Muscle layer of colon (tissue), 2 donors: ENCODE results near the gene SCUBE2.

Source experiments
- H3K27ac ChIP-seq: one replicate; pipeline ENCODE4 v1.7.0; 2013; ENCODE audit warnings: low read depth, mild to moderate bottlenecking, low read length, moderate library complexity
- H3K27me3 ChIP-seq, 2 donors: one replicate each; pipeline ENCODE4 v1.7.0; 2013; ENCODE audit warnings: low read length in 2 of 2, mild to moderate bottlenecking in 2 of 2; ENCODE audit not compliant: insufficient read depth in 2 of 2, control insufficient read depth in 1 of 2
- H3K36me3 ChIP-seq: one replicate; pipeline ENCODE4 v1.7.0; 2013; ENCODE audit warnings: mild to moderate bottlenecking, low read length; ENCODE audit not compliant: insufficient read depth
- H3K4me1 ChIP-seq: one replicate; pipeline ENCODE4 v1.7.0; 2013; ENCODE audit warnings: mild to moderate bottlenecking, low read length; ENCODE audit not compliant: insufficient read depth
- H3K4me3 ChIP-seq, 2 donors: one replicate each; pipeline ENCODE4 v1.7.0; 2013; ENCODE audit warnings: low read length in 2 of 2, low read depth in 1 of 2, mild to moderate bottlenecking in 1 of 2, moderate library complexity in 1 of 2
- H3K9ac ChIP-seq: one replicate; pipeline ENCODE4 v1.7.0; 2013; ENCODE audit warnings: low read length
- H3K9me3 ChIP-seq: one replicate; pipeline ENCODE4 v1.7.0; 2013; ENCODE audit warnings: mild to moderate bottlenecking, low read length
- donor health status: abdominal sarcoma.
- donor health status: Adenocarcinoma of cecum.

Gene SCUBE2

GRCh38 chr11:9126636-9127035 lies 35.2 kb upstream of the SCUBE2 start:
- Histone ChIP-seq H3K27me3 (no peaks in the 10 kb centered on the region), H3K4me3 (no peak overlapping the region), H3K9ac (no peak overlapping the region), H3K4me1 (no peaks in the 10 kb centered on the region), H3K27ac (no peak overlapping the region), H3K9me3 (no peaks in the 10 kb centered on the region), H3K36me3 (no peaks in the 10 kb centered on the region)

- Histone ChIP-seq H3K27ac (no peak overlapping the region), H3K27me3 (no peaks in the 10 kb centered on the region), H3K9me3 (no peaks in the 10 kb centered on the region), H3K36me3 (no peaks in the 10 kb centered on the region), H3K9ac (no peak overlapping the region), H3K4me1 (no peaks in the 10 kb centered on the region), H3K4me3 (no peak overlapping the region)
Observed at GRCh38 chr11:9125185-9125886, 33.9 kb upstream of the SCUBE2 start.

- Histone ChIP-seq H3K4me3 (no peak overlapping the region), H3K4me1 (no peaks in the 10 kb centered on the region), H3K36me3 (no peaks in the 10 kb centered on the region), H3K27ac (no peak overlapping the region), H3K9me3 (no peaks in the 10 kb centered on the region), H3K9ac (no peak overlapping the region), H3K27me3 (no peaks in the 10 kb centered on the region)
Observed at GRCh38 chr11:9123595-9124304, 32.4 kb upstream of the SCUBE2 start.

GRCh38 chr11:9121469-9121796 lies 30.0 kb upstream of the SCUBE2 start:
- Histone ChIP-seq H3K4me1 (no peaks in the 10 kb centered on the region), H3K9ac (no peak overlapping the region), H3K27ac (no peak overlapping the region), H3K27me3 (no peaks in the 10 kb centered on the region), H3K4me3 (no peak overlapping the region), H3K36me3 (no peaks in the 10 kb centered on the region), H3K9me3 (no peaks in the 10 kb centered on the region)

DNA sequence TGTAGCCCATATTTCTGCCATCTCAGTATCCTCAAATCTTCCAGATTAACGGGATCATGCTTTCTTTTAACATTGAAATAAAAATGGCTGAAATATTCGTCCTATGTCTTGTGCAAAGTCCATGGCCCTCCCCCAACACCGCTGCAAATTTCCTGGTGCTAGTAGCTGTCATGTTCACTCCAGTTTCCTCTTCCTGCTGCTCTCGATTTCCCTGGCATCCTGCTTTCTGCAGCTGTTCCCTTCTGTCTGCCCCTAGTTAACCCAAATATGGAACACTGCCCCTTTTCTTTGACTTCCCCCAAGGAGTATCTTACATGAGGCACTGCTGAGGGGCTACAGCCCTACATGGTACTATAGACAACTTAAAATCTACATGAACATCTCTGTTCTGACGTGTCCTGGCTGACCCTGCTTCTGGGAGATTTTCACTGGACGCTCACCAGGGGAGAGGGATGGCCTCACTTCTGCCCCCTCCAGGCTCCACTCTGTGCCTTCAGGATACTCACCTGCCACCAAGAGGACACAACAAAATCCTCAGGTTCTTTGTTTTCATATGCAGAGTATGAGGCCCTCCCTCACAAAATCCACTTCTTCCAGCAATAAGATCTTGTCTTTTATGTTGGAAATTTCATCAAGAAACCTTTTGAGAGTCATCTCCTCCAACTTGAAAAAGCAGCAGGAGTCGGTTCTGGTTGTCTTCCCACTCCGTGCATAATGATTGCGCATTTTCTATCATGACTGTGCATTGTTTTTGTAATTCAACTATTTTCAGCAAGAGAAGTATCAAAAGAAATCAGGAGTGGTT lies 29.5 kb upstream of the SCUBE2 start:
- H3K4me1 ChIP-seq = no peaks in the 10 kb centered on the region
- no peaks in the 10 kb centered on the region for H3K36me3 ChIP-seq
- H3K4me3 ChIP-seq = no peak overlapping the region
- H3K27me3 ChIP-seq = no peaks in the 10 kb centered on the region
- no peaks in the 10 kb centered on the region for H3K9me3 ChIP-seq
- no peak overlapping the region for H3K27ac ChIP-seq
- H3K9ac ChIP-seq = no peak overlapping the region

GRCh38 chr11:9118277-9118676 lies 26.9 kb upstream of the SCUBE2 start:
- Histone ChIP-seq H3K27ac (no peak overlapping the region), H3K36me3 (no peaks in the 10 kb centered on the region), H3K9me3 (no peaks in the 10 kb centered on the region), H3K4me3 (no peak overlapping the region), H3K4me1 (no peaks in the 10 kb centered on the region), H3K27me3 (no peaks in the 10 kb centered on the region), H3K9ac (no peak overlapping the region)

GRCh38 chr11:9112075-9112474 lies 20.7 kb upstream of the SCUBE2 start:
- H3K27ac ChIP-seq = no peak overlapping the region
- no peak overlapping the region for H3K9ac ChIP-seq
- H3K4me3 ChIP-seq = no peak overlapping the region
- no peaks in the 10 kb centered on the region for H3K9me3 ChIP-seq
- H3K36me3 ChIP-seq = no peaks in the 10 kb centered on the region
- no peaks in the 10 kb centered on the region for H3K4me1 ChIP-seq
- H3K27me3 ChIP-seq = no peaks in the 10 kb centered on the region

GRCh38 chr11:9109858-9110731 lies 18.7 kb upstream of the SCUBE2 start:
- no peak overlapping the region for H3K9ac ChIP-seq
- H3K27me3 ChIP-seq = no peaks in the 10 kb centered on the region
- H3K4me1 ChIP-seq = no peaks in the 10 kb centered on the region
- no peak overlapping the region for H3K4me3 ChIP-seq
- no peaks in the 10 kb centered on the region for H3K36me3 ChIP-seq
- H3K9me3 ChIP-seq = no peaks in the 10 kb centered on the region
- H3K27ac ChIP-seq = no peak overlapping the region

- Histone ChIP-seq H3K27me3 (no peaks in the 10 kb centered on the region), H3K4me3 (no peak overlapping the region), H3K9me3 (no peaks in the 10 kb centered on the region), H3K27ac (no peak overlapping the region), H3K36me3 (no peaks in the 10 kb centered on the region), H3K4me1 (no peaks in the 10 kb centered on the region), H3K9ac (no peak overlapping the region)
Observed at GRCh38 chr11:9104580-9104979, 13.2 kb upstream of the SCUBE2 start.

DNA sequence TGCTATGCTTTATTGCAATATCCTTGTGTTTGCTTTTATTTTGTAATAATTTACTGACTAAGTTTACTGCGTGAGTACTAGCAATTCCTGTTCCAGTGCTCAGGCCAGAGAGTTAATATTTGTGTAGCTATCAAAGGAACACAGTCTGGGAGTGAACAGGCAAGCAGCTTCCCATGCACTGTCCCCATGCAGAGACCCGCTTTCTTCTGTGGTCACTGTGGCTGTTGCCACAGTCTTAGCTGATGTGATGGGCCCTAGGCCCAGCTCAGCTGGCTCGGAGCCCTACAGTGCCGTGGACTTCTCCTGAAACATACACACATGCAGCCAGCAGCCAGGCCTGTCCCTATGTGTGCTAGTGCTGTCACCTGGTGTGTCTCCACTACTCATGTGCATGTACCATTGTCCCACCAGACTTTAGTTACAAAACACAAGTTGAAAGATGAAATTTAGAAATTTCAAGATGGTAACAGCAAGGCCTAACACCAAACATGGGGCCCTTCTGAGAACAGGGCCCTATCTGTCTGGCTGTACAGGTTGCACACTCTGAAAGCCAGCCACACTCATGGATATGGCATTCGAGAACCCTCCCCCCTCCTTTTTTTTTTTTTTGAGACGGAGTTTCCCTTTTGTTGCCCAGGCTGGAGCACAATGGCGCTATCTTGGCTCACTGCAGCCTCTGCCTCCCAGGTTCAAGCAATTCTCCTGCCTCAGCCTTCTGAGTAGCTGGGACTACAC lies 12.3 kb upstream of the SCUBE2 start:
- H3K27me3 ChIP-seq = no peaks in the 10 kb centered on the region
- H3K36me3 ChIP-seq = no peaks in the 10 kb centered on the region
- no peak overlapping the region for H3K9ac ChIP-seq
- no peaks in the 10 kb centered on the region for H3K9me3 ChIP-seq
- no peaks in the 10 kb centered on the region for H3K4me1 ChIP-seq
- no peak overlapping the region for H3K4me3 ChIP-seq
- H3K27ac ChIP-seq = no peak overlapping the region
